Measurements from ENCODE around the gene ZNHIT1.
"Not testable (repeated sequence)": the region's sequence is repeated elsewhere in the genome, so short reads cannot be mapped to it uniquely, and the experiment has no call there.

ZNHIT1 gene

DNA sequence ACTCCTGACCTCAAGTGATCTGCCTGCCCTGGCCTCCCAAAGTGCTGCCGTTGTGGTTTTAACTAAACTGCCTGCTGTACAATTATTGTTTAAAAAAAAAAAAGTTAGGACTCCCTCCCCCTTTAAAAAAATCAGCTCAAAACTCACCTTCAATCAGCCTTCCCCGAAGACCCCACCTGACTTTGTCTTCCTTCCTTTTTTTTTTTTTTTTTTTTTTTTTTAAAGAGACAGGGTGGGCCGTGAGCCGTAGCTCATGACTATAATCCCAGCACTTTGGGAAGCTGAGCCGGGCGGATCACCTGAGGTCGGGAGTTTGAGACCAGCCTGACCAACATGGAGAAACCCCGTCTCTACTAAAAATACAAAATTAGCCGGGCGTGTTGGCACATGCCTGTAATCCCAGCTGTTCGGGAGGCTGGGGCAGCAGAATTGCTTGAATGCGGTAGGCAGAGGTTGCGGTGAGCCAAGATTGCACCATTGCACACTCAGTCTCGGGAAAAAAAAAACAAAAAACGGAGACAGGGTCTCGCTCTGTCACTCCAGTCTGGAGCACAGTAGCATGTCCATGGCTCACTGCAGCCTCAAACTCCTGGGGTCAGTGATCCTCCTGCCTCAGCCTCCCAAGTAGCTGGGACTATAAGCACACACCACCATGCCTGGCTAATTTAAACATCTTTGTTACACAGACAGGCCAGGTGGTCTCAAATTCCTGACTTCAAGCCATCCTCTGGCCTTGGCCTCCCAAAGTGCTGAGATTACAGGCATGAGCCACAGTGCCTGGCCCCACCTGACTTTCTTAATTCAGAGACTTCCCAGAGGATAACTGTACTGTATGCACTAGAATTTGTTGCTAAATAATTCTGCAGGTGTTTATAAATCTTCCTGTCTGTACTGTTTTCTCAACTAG lies 23.7 kb downstream of the ZNHIT1 start:
- no peak for DNase-seq (ENCODE audit: low read depth)

DNA sequence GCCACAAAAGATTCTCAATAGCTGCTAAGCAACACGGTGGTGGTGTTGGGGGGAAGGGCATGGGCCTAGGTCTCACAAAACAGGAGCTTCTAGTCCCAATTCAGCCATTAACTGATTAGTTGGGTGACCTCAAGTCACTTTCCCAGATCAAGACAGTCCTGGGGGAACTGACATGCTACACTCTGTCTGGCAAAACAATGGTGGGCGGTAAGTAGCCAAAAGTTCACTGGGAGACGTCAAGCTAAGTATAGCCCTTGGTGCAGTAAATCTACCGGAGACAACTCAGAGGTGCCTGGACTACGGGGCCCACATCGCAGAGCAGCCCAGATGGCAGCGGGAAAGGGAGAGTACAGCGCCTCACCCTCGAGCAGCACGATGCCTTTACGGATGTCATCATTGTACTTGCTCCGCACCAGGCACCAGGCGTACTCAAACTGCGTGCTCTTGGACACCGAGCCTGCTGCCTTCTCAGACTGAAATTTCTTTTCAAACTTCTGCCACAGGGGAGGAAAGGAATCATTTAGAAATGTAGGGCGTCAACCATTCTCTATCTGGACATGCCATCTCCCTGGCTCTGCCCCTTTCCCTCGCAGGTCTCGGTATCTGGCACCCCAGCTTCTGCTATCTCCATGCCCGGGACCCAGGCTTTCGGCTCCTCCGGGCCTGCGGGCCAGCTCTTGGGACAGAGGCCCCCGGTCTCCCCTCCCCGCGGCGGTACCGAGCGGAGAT lies 25.8 kb downstream of the ZNHIT1 start:
- no peak for DNase-seq (ENCODE audit: low read depth)

DNA sequence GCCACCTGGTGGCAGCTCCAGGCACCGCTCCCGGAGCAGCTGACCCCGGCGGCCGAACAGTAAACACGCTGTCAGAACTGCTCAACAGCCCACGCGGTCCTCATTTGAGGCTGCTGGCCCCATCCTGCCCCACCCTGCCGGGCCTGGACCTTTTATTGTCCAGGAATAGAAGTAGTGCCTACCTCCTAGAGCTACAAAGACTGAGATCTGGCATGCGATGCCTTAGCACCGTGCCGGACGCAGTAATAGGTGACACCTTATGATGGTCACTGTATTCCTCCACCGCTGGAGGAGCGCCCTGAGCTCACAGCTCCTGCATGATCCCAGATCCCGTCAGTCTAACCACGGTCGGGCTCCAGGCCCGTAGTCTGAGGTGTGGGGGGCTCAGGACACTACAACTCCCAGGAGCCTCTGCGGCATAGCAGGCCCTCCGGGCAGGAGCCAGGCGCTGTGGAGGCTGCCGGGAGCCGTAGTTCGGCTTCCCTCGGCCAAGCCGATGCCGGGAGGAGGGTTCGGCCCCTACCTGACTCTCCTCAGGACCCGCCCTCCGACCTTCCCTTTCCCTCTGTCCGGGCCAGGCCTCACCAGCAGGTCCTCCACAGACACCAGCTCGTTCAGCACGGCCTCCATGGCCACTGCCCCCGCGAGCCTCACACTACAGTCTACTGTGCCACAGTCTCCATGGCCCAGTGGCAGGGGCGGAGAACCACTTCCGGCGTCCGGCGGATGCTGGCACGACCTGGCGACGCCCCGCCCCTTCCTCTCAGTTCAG lies 26.6 kb downstream of the ZNHIT1 start, which contains the start of gene FIS1:
TSS of gene FIS1 (minus strand) at position 707 of the 772 bp plus-strand sequence. CDS start at position 630, 77 bp downstream.
- peak; percentile 90 for DNase-seq (ENCODE audit: low read depth)

DNA sequence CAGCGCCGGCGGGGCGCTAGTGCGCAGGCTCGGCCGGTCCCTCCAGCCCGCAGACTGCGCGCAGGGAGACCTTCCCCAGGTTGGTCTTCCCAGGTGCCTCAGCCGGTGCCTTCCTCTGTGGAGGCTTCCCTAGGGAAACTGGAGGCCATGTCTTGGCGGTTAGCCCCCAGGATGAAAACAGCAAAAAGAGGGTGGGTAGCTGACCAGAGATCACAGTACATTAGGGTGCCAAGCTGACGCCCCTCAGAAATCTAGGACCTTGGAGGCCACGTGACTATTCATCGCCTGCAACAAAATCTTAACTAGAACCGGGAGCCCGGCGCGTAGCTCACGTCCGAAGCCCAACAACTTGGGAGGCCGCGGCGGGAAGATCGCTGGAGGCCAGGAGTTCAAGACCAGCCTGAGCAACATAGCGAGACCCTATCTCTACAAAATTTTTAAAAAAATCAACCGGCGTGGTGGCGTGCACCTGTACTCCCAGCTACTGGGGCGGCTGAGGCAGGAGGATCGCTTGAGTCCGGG lies 27.2 kb downstream of the ZNHIT1 start:
- no peak for DNase-seq (ENCODE audit: low read depth)

DNA sequence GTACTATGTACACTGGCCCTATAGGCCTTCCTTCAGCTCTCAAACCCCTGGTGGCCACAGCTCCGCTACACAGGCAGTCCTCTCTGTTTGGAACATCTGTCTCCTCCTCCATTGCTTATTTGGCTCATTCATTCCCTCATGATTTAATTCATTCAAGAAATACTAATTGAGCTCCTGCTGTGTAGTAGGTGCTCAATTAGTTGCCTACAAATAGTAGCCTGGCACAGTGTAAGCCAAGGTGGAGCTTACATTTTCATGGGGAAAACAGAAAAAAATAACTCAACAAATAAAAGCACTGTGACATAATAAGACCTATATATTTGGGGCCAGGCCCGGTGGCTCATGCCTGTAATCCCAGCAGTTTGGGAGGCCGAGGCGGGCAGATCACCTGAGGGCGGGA lies 30.3 kb downstream of the ZNHIT1 start:
- no peak for DNase-seq (ENCODE audit: low read depth)

DNA sequence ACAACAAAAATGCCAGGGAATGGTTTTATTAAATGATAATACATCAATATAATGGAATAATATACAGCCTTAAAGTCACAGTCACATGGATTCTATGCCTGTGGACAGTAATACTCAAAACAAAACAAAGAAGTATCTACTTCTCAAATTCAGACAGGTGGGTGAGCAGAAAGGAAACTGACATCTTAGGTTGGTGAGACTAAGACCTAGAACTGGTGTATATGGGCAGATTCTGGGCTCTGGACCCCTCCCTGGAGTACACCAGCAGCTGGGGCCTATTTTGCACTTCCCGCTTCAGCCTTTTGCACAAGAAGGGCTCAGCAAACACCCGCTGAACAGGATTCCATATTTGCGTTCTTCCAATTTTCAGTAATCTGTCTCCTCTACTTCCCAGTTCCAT lies 32.4 kb downstream of the ZNHIT1 start:
- DNase-seq (ENCODE audit: low read depth): no peak

DNA sequence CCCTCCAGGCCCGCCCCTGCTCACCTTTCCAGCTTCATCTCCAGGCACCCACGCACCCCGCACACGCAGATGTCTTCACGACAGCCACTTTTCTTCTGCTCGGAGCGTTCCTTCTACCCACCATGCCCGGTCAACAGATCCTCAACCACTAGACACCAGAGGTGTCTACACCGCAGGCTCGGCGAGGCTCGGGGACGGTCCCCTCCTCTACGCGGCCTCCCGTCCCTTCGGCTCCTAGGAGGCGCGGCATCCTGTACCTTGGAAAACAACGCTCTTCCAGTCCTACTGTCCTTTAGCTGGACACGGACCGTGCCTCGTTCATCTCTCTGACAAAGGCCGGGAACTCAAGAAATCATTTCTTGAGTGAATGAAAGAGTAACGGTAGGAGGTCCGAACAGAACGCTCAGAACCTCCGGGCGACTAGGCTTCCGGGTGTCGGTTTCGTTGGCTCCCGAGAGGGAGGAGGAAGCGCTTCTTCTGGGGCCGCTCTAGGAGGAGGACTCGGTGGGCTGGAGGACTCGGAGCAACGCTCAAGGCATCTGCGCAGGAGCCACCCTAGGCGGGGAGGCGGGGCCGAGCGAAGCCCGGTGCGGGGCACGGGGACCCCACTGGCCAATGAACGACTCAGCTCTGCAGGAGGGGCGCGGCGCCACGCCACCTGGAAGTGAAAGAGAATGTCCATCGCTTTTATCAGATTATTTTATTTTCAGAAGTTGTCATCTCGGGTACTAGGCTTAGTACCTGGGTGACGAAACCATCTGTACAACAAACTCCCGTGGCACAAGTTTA lies 34.1 kb downstream of the ZNHIT1 start:
- peak; percentile 98 for DNase-seq (ENCODE audit: low read depth)

DNA sequence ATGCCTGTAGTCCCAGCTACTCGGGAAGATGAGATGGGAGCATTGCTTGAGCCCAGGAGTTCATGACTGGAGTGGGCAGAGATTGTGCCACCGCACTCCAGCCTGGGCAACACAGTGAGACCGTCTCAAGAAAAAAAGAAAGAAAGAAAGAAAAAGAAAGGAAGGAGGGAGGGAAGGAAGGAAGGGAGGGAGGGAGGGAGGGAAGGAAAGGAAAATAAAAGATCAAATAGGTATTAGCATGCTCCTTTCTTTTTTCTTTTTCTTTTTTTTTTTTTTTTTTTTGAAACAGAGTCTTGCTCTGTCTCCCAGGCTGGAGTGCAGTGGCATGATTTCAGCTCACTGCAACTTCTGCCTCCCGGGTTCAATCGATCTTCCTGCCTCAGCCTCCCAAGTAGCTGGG lies 35.2 kb downstream of the ZNHIT1 start:
- DNase-seq (ENCODE audit: low read depth): not testable (repeated sequence)

DNA sequence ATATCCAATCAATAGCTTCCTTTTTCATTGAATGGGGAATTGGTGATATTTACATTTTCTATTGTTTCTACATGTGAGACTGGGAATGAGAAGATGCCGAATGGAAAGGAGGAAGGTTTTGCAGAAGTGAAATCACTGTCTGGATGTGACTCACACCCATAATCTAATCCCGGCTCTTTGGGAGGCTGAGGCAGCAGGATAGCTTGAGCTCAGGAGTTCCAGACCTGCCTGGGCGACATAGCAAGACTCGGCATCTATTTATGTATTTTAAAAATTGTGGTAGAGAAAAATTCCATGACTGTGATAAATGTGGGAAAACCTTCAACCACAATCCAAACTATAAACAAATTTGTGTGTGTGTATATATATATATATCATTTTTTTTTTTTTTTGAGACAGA lies 37.8 kb downstream of the ZNHIT1 start:
- no peak for DNase-seq (ENCODE audit: low read depth)

DNA sequence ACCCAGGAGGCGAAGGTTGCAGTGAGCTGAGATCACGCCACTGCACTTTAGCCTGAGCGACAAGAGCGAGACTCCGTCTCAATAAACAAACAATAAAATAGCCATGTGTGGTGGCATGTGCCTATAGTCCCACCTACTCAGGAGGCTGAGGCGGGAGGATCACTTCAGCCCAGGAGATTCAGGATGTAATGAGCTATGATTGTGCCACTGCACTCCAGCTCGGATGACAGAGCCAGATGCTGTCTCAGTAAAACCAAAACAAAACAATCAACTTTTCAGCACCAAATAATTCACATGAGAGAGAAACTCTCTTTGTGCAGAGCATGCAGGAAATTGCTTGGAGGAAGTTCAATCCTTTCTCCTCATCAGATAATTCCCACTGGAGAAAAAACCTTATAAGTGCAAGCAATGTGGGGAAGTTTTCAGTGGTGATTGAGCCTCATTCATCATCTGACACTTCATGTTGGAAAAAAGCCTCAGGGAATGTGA lies 40.3 kb downstream of the ZNHIT1 start:
- DNase-seq (ENCODE audit: low read depth): no peak

DNA sequence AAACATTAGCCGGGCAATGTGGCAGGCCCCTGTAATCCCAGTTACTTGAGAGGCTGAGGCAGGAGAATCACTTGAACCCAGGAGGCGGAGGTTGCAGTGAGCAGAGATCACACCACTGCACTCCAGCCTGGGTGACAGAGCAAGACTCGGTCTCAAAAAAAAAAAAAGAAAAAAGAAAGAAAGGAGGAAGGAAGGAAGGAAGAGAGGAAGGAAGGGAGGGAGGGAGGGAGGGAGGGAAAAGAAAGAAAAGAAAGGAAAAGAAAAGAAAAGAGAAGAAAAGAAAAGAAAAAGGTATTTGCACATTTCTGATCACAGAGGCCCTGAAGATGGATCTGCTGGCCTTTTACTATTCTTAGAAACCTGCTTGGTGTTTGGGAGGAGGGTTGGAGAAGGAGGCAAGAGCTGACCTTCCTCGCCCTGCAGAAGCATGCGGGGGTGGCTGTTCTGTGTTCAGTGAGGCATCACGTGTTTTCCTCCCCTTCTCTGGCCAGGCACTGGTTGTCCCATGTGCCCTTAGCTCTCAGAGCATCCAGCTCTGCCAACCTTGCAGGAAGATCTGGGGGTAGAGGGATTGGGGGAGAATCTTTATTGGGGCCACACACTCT lies 46.2 kb downstream of the ZNHIT1 start:
- DNase-seq (ENCODE audit: low read depth): not testable (repeated sequence)

DNA sequence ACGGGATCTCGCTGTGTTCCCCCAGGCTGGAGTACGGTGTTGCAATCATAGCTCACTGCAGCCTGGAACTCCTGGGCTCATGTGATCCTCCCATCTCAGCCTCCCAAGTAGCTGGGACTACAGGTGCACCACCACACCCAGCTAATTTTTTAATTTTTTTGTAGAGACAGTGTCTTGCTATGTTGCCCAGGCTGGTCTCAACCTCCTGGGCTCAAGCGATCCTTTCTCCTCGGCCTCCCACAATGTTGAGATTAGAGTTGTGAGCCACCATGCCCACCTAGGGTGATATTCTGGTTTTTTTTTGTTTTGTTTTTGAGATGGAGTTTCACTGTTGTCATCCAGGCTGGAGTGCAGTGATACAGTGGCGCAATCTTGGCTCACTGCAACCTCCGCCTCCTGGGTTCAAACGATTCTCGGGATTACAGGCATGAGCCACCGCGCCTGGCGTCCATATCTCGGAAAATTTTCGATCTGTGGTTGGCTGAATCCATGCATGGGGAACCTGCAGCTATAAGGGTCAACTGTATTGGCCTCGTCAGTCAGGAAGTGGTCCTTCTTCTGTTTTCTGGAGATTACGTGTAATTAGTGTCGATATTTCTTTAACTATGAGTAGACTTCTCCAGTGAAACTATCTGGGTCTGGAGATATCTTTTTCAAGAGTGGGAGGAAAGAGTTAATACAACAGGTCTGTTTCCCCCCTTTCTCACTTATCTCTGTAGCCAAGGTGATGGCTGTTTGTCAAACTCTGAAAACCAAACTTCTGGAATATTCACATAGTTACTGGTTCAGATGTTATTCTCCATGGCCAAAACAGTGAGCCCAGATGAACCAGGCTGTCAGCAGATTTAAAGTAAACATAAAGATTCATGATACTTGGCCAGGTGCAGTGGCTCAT lies 47.9 kb downstream of the ZNHIT1 start:
- DNase-seq (ENCODE audit: low read depth): no peak

DNA sequence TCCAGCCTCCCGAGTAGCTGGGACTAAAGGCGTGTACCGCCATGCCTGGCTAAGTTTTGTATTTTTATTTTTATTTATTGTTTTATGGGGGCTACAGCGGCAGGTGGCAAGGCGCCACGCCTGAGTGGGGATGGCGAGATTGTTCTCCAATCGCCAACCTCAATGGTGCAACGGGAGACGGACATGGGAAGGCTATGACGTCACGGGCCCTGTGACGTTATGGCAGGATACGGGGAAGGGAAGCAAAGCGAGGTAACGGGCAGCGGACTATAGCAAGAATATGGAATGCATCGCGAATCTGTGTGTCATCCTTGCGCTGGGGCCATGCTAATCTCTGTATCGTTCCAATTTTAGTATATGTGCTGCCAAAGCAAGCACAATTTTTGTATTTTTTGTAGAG lies 51.7 kb downstream of the ZNHIT1 start:
- DNase-seq (ENCODE audit: low read depth): no peak

DNA sequence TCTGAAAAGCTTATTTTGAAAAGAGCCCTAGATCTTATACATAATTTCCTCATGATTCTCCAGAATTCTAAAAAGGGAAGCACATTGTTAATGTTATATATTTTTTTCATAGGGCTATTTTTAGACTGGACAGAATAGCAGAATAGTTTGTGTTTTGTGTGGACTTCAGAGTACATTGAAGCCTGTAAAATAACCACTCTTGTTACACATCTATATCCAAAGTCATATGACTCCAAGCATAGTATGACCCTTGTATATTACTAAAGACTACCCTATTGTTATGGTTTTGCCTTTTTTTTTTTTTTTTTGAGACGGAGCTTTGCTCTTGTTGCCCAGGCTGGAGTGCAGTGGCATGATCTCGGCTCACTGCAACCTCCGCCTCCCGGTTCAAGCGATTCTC lies 53.1 kb downstream of the ZNHIT1 start:
- DNase-seq (ENCODE audit: low read depth): no peak

DNA sequence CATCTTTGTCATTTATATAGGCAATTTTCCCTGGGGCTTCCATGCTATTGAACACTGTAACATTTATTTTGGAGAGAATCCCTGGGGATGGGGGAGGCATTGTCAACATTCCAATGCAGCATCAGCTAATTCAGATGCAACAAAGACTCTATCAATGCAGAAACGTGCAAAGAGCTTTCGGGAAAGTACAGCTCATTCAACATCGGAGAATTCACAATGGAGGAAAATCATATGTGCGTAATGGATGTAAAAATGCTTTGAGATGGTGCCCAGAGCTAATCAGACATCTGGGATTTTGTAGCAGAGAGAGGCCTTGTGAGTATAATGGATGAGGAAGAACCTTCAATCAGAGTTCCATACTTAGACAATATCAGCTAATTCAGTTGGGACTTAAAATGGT lies 55.2 kb downstream of the ZNHIT1 start:
- DNase-seq (ENCODE audit: low read depth): no peak
